ENCODE data around the gene NPHP3.

Gene NPHP3, protein sequence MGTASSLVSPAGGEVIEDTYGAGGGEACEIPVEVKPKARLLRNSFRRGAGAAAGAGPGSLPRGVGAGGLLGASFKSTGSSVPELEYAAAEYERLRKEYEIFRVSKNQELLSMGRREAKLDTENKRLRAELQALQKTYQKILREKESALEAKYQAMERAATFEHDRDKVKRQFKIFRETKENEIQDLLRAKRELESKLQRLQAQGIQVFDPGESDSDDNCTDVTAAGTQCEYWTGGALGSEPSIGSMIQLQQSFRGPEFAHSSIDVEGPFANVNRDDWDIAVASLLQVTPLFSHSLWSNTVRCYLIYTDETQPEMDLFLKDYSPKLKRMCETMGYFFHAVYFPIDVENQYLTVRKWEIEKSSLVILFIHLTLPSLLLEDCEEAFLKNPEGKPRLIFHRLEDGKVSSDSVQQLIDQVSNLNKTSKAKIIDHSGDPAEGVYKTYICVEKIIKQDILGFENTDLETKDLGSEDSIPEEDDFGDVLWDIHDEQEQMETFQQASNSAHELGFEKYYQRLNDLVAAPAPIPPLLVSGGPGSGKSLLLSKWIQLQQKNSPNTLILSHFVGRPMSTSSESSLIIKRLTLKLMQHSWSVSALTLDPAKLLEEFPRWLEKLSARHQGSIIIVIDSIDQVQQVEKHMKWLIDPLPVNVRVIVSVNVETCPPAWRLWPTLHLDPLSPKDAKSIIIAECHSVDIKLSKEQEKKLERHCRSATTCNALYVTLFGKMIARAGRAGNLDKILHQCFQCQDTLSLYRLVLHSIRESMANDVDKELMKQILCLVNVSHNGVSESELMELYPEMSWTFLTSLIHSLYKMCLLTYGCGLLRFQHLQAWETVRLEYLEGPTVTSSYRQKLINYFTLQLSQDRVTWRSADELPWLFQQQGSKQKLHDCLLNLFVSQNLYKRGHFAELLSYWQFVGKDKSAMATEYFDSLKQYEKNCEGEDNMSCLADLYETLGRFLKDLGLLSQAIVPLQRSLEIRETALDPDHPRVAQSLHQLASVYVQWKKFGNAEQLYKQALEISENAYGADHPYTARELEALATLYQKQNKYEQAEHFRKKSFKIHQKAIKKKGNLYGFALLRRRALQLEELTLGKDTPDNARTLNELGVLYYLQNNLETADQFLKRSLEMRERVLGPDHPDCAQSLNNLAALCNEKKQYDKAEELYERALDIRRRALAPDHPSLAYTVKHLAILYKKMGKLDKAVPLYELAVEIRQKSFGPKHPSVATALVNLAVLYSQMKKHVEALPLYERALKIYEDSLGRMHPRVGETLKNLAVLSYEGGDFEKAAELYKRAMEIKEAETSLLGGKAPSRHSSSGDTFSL (N-terminal part only)

DNA sequence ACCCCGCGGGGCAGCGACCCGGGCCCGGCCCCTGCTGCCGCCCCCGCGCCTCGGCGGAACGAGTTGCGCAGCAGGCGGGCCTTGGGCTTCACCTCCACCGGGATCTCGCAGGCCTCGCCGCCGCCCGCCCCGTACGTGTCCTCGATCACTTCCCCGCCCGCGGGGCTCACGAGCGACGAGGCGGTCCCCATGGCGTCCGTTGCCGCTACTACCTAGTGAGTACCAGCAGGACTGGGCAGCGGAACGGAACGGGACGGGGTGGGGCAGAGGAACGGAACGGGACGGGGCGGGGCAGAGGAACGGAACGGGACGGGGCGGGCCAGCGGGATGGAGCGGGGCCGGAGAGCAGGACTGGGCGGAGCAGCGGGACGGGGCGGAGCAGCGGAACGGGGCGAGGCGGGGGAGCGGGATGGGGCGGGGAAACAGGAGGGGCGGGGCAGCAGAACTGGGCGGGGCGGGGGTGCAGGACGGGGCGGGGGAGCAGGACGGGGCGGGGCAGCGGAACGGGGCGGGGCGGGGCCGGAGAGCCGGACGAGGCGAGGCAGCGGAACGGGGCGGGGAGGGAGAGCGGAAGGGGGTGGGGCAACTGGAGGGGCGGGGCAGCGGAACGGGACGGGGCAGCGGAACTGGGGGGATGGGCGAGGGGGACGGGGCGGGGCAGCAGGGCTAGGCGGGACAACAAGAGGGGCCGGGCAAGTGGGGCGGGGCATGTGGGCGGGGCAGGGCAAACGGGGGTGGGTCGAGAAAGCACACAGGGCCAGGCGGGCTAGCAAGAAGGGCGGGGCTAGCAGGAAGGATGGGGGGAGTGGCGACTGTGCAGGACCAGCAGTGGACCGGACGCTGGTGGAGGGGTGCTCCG lies at the start of gene NPHP3:
NPHP3 (minus strand) TSS at position 245 of the 859 bp plus-strand sequence; CDS start at position 191, 54 bp downstream.
- H3K4me1 ChIP-seq (ENCODE audit: low read depth, poor library complexity, severe bottlenecking): peaks cover 15% of the 10 kb centered on the region
- H3K79me2 ChIP-seq (ENCODE audit: insufficient read depth, low read depth): no peaks in the 10 kb centered on the region
- TF ChIP-seq, protein P1, sequence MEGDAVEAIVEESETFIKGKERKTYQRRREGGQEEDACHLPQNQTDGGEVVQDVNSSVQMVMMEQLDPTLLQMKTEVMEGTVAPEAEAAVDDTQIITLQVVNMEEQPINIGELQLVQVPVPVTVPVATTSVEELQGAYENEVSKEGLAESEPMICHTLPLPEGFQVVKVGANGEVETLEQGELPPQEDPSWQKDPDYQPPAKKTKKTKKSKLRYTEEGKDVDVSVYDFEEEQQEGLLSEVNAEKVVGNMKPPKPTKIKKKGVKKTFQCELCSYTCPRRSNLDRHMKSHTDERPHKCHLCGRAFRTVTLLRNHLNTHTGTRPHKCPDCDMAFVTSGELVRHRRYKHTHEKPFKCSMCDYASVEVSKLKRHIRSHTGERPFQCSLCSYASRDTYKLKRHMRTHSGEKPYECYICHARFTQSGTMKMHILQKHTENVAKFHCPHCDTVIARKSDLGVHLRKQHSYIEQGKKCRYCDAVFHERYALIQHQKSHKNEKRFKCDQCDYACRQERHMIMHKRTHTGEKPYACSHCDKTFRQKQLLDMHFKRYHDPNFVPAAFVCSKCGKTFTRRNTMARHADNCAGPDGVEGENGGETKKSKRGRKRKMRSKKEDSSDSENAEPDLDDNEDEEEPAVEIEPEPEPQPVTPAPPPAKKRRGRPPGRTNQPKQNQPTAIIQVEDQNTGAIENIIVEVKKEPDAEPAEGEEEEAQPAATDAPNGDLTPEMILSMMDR (conservative IDR thresholded peaks at IDR 0.05; ENCODE audit: low read depth, low read length): no peak
- peak within 1 kb of the TSS; percentile 66 for H3K9ac ChIP-seq
- H4K20me1 ChIP-seq (ENCODE audit: insufficient read depth): no peaks in the 10 kb centered on the region
- peak within 1 kb of the TSS; percentile 82 for H2AFZ ChIP-seq (ENCODE audit: low read depth)
- peak within 1 kb of the TSS; percentile 38; the same call in 1 of the 2 replicates for H3K27ac ChIP-seq
- H3K36me3 ChIP-seq (ENCODE audit: insufficient read depth): no peaks in the 10 kb centered on the region
- no peak within 1 kb of the TSS for H3K4me3 ChIP-seq (IDR thresholded peaks at IDR 0.05; ENCODE audit: insufficient read depth, low read depth, low read length)
- no peaks in the 10 kb centered on the region for H3K27me3 ChIP-seq (ENCODE audit: insufficient read depth, low read depth)
- peak within 1 kb of the TSS; percentile 82 for H3K4me2 ChIP-seq

DNA sequence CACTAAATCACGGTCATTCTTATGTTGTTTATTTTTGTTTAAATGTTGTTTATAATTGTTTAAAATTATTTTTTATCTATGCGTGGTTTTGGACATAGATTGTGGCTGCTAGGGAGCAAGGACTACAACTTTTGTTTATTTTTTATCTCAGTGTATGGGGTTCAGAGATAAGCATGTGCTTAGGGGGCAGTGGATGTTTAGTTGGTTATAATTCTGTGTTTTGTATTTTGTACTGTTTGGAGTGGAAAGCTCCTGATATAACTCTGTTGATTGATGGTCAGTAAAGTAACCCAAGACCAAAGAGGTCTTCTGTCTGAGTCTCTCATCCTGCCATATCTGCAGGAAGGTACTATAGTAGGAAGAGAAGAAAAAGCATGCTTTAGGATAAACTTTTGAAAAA lies 36.5 kb upstream of the NPHP3 start:
- Histone ChIP-seq H3K79me2 (ENCODE audit: insufficient read depth, low read depth) (no peaks in the 10 kb centered on the region), H2AFZ (ENCODE audit: low read depth) (no peak overlapping the region), H3K27ac (no peak overlapping the region), H3K4me1 (ENCODE audit: low read depth, poor library complexity, severe bottlenecking) (no peaks in the 10 kb centered on the region), H3K4me3 (IDR thresholded peaks at IDR 0.05; ENCODE audit: insufficient read depth, low read depth, low read length) (no peak overlapping the region), H3K27me3 (ENCODE audit: insufficient read depth, low read depth) (no peaks in the 10 kb centered on the region), H3K36me3 (ENCODE audit: insufficient read depth) (no peaks in the 10 kb centered on the region), H3K4me2 (no peak overlapping the region), H3K9ac (no peak overlapping the region), H4K20me1 (ENCODE audit: insufficient read depth) (no peaks in the 10 kb centered on the region)
- TF ChIP-seq, protein P1 (conservative IDR thresholded peaks at IDR 0.05; ENCODE audit: low read depth, low read length): no peak

DNA sequence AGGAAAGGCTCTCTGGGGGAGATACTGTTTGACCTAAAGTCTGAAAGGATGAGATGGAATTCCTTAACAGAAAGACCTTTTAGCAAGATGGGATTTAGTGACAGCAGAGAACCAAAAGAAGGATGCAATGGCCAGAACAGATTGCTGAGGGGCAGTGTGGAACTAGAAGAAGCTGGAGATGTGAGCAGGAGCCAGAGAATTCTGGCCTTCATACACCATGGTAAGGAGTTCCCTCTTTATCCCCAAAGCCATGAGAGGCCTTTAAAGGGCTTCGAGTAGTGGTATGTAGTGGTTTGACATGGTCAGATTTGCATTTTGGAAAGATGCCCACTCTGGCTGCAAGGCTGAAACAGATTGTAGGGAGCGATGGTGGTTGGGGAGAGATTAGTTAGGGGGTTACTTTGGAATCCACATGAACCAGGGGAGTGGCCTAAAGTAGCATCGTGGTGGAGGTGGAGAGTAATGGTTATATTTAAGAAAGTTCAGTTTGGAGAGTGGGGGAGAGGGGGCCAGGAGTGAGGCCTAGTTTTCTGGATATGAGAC lies 34.0 kb upstream of the NPHP3 start:
- H3K4me3 ChIP-seq (IDR thresholded peaks at IDR 0.05; ENCODE audit: insufficient read depth, low read depth, low read length): no peak overlapping the region
- H3K27ac ChIP-seq: no peak overlapping the region
- TF ChIP-seq, protein P1 (conservative IDR thresholded peaks at IDR 0.05; ENCODE audit: low read depth, low read length): no peak
- H3K9ac ChIP-seq: no peak overlapping the region
- H3K36me3 ChIP-seq (ENCODE audit: insufficient read depth): no peaks in the 10 kb centered on the region
- no peaks in the 10 kb centered on the region for H3K79me2 ChIP-seq (ENCODE audit: insufficient read depth, low read depth)
- H3K27me3 ChIP-seq (ENCODE audit: insufficient read depth, low read depth): no peaks in the 10 kb centered on the region
- no peak overlapping the region for H3K4me2 ChIP-seq
- H3K4me1 ChIP-seq (ENCODE audit: low read depth, poor library complexity, severe bottlenecking): no peaks in the 10 kb centered on the region
- no peaks in the 10 kb centered on the region for H4K20me1 ChIP-seq (ENCODE audit: insufficient read depth)
- no peak overlapping the region for H2AFZ ChIP-seq (ENCODE audit: low read depth)
